GM12878 (cell line): ENCODE data around the gene PDE6C. TPM values are rescaled to one million over a fixed set of nuclear protein-coding genes. Genes with fewer than 3 reads are reported as not detected.

Experiments
- ATAC-seq: fragments of 200-7000 bp; cut with Tn5 transposase; 3 replicates; pipeline ENCODE4 v1.9.1; 2020; ENCODE audit warnings: mild to moderate bottlenecking, moderate library complexity
- BruUV-seq: library from RNA; stranded (reverse); fragments of 400-500 nt; replicated peaks from 2 replicates; lab custom pipeline; 2021; lab: Mats Ljungman, UMichigan
- CTCF ChIA-PET: fragments of 300-600 bp; sonication (Branson Sonifier 250); formaldehyde crosslinking; extraction: SDS; loops from one replicate; lab custom pipeline; 2021; ENCODE audit warnings: inconsistent platforms; lab: Yijun Ruan, JAX
- POLR2A ChIA-PET: fragments of 350-600 bp; formaldehyde crosslinking; extraction: SDS; loops from one replicate; lab custom pipeline; 2021; ENCODE audit warnings: inconsistent platforms; lab: Charles Lee
- RAD21 ChIA-PET: fragments of 300-600 bp; sonication (Branson Sonifier 250); formaldehyde crosslinking; loops from one replicate; lab custom pipeline; 2023; ENCODE audit warnings: antibody characterized with exemption; ENCODE audit not compliant: unreplicated experiment; lab: Charles Lee
- SMC1A ChIA-PET: fragments of 300-600 bp; sonication (Branson Sonifier 250); formaldehyde crosslinking; loops from one replicate; lab custom pipeline; 2023; ENCODE audit not compliant: unreplicated experiment, uncharacterized antibody; lab: Charles Lee
- DNase-seq: peaks from one replicate; pipeline ENCODE4 v3.0.0-alpha.2; 2011; ENCODE audit warnings: low read depth, low spot score
- FAIRE-seq: peaks from 3 replicates; lab custom pipeline; 2011; peaks lifted over from hg19 to GRCh38; lab: Jason Lieb, UNC
- H2AFZ ChIP-seq: 2 replicates; pipeline ENCODE4 v1.6.0; 2011; ENCODE audit warnings: low read depth, low read length, control low read depth; ENCODE audit not compliant: control insufficient read depth
- H3K27ac ChIP-seq: 2 replicates; pipeline ENCODE4 v1.5.1; 2011; ENCODE audit warnings: control low read depth; ENCODE audit not compliant: control insufficient read depth, insufficient read depth
- H3K27me3 ChIP-seq, 2 experiments: replicated peaks in 1 of 2; 2 replicates each; pipeline versions ENCODE4 v1.6.0 to v1.6.1; 2011; ENCODE audit warnings: low read length in 1 of 2; ENCODE audit not compliant: control insufficient read depth in 2 of 2, insufficient read depth in 2 of 2
- H3K36me3 ChIP-seq, 2 experiments: 2 replicates each; pipeline ENCODE4 v1.5.1; 2011; ENCODE audit warnings: low read length in 1 of 2; ENCODE audit not compliant: control insufficient read depth in 2 of 2, insufficient read depth in 2 of 2
- H3K4me1 ChIP-seq: 2 replicates; pipeline ENCODE4 v1.6.1; 2011; ENCODE audit warnings: mild to moderate bottlenecking, low read length, moderate library complexity, mixed read lengths; ENCODE audit not compliant: control insufficient read depth, insufficient read depth
- H3K4me2 ChIP-seq: 2 replicates; pipeline ENCODE4 v1.6.0; 2011; ENCODE audit warnings: control low read depth; ENCODE audit not compliant: control insufficient read depth, insufficient read depth
- H3K4me3 ChIP-seq: fragments of 200-600 bp; sonication (generic); 2 replicates; pipeline ENCODE4 v1.5.1; 2016
- H3K79me2 ChIP-seq: 2 replicates; pipeline ENCODE4 v1.6.0; 2011; ENCODE audit warnings: low read length; ENCODE audit not compliant: control insufficient read depth, insufficient read depth
- H3K9ac ChIP-seq: 2 replicates; pipeline ENCODE4 v1.8.0; 2011; ENCODE audit warnings: low read length, control low read depth, mixed read lengths; ENCODE audit not compliant: control insufficient read depth, insufficient read depth
- H3K9me3 ChIP-seq: replicated peaks from 3 replicates; pipeline ENCODE4 v1.5.1; 2011; ENCODE audit warnings: mild to moderate bottlenecking, low read length; ENCODE audit not compliant: control insufficient read depth, insufficient read depth
- H4K20me1 ChIP-seq: 2 replicates; pipeline ENCODE4 v1.6.0; 2011; ENCODE audit not compliant: control insufficient read depth, insufficient read depth
- ASH2L ChIP-seq: fragments of 300-600, 200-600 bp; sonication (generic); IDR thresholded peaks from 2 replicates; pipeline ENCODE4 v1.6.1; 2017; ENCODE audit warnings: low read depth, mild to moderate bottlenecking, borderline replicate concordance
- BCL11A ChIP-seq: IDR thresholded peaks from 2 replicates; pipeline ENCODE4 v1.6.1; 2011; ENCODE audit warnings: low read depth, low read length
- E2F8 ChIP-seq: fragments of 450-650 bp; IDR thresholded peaks from 2 replicates; pipeline ENCODE4 v1.6.1; 2018; ENCODE audit warnings: mild to moderate bottlenecking, low read depth, moderate library complexity; ENCODE audit not compliant: partially characterized antibody
- IRF5 ChIP-seq: fragments of 450-650 bp; IDR thresholded peaks from 2 replicates; pipeline ENCODE4 v1.6.1; 2017; ENCODE audit warnings: borderline replicate concordance
- RB1 ChIP-seq: fragments of 450-650 bp; formaldehyde crosslinking; IDR thresholded peaks from 2 replicates; pipeline ENCODE4 v1.6.1; 2017; ENCODE audit warnings: mild to moderate bottlenecking, borderline replicate concordance
- USF1 ChIP-seq: IDR thresholded peaks from 2 replicates; pipeline ENCODE4 v1.6.1; 2011; ENCODE audit warnings: borderline replicate concordance, low read depth, mild to moderate bottlenecking, moderate library complexity, mixed read lengths, low read length; ENCODE audit not compliant: insufficient read depth; ENCODE audit errors: extremely low read length
- ZNF384 ChIP-seq: IDR thresholded peaks from 2 replicates; pipeline ENCODE4 v1.6.1; 2012; ENCODE audit warnings: low read depth, mild to moderate bottlenecking, low read length, improper control_type of control experiment, borderline replicate concordance
- WGBS: methylation state at CpG from one replicate; pipeline ENCODE4 v1.1.6; 2016; ENCODE audit warnings: low lambda C conversion rate; ENCODE audit not compliant: insufficient replicate concordance, insufficient coverage; ENCODE audit errors: missing lambda C conversion rate; 5-methylcytosine and 5-hydroxymethylcytosine counted together
- in situ Hi-C: fragments of 300-500 bp; cut with MboI; formaldehyde crosslinking; loops from 9 replicates; pipeline ENCODE4 v1.14.3; 2018; ENCODE audit warnings: mixed read lengths
- intact Hi-C: fragments of 100-400 bp; cut with micrococcal nuclease; formaldehyde crosslinking; loops from one replicate; pipeline ENCODE4 v1.14.2; 2022; ENCODE audit not compliant: unreplicated experiment
- polyA plus RNA-seq, 11 experiments: library from polyadenylated mRNA; depleted of rRNA in 4 of 11; unstranded in 6 of 11; stranded (reverse) in 5 of 11; fragments of >200 nt; fragmentation: Nextera tagmentation in 4 of 11; fragmentation: Illumina TruSeq in 1 of 11; extraction: Ambion mirVana in 4 of 11; extraction: Trizol in 1 of 11; gene quantifications; 1 replicate in 1 of 11; 2 replicates in 10 of 11; pipeline versions ENCODE4 v1.2.1 to v1.2.3, GENCODE V29; 2011 to 2016; ENCODE audit warnings: inconsistent platforms in 2 of 11, missing spikeins in 2 of 11, low read depth in 1 of 11
- total RNA-seq, 4 experiments: library from RNA; depleted of rRNA in 3 of 4; stranded (reverse); fragments of >200 nt in 3 of 4; fragmentation: Illumina TruSeq in 1 of 4; extraction: Trizol in 1 of 4; gene quantifications; 2 replicates each; pipeline versions ENCODE4 v1.2.1 to v1.2.3, GENCODE V29; 2013 to 2021
- TF ChIP-seq, protein P1 (sequence below): fragments of 150-350 bp; IDR thresholded peaks from 2 replicates; pipeline ENCODE4 v1.6.1; 2014; ENCODE audit warnings: mild to moderate bottlenecking, low read depth, low read length
- TF ChIP-seq, protein P2 (sequence below): fragments of 450-650 bp; formaldehyde crosslinking; IDR thresholded peaks from 2 replicates; pipeline ENCODE4 v1.5.0; 2022; ENCODE audit warnings: mild to moderate bottlenecking, missing genetic modification characterization

The PDE6C gene
- total and polyA plus RNA-seq, 10 of the 15 experiments (the other 5 are each of a cell fraction or from before 2014, with no cell fraction given), result not detected

GRCh38 chr10:93657757-93658156 lies 45.4 kb downstream of the PDE6C start:
- ChIA-PET SMC1A (no interaction called here), POLR2A (no interaction called here), CTCF (interaction anchor here (0.6 kb wide), 1 partner anchor 162 kb away, joined by 3 read pairs; no protein-coding TSS in a partner anchor), RAD21 (no interaction called here)
- in situ Hi-C loops (no loop called here), intact Hi-C loops (no loop called here)
- 0 out of 4 replicates have a peak, but pooled peaks cover 0 to under 1% of the 10 kb centered on the region in 2 experiments for H3K36me3 ChIP-seq
- H3K79me2 ChIP-seq, result no peaks in the 10 kb centered on the region
- no peak for DNase-seq
- TF ChIP-seq, protein P1, sequence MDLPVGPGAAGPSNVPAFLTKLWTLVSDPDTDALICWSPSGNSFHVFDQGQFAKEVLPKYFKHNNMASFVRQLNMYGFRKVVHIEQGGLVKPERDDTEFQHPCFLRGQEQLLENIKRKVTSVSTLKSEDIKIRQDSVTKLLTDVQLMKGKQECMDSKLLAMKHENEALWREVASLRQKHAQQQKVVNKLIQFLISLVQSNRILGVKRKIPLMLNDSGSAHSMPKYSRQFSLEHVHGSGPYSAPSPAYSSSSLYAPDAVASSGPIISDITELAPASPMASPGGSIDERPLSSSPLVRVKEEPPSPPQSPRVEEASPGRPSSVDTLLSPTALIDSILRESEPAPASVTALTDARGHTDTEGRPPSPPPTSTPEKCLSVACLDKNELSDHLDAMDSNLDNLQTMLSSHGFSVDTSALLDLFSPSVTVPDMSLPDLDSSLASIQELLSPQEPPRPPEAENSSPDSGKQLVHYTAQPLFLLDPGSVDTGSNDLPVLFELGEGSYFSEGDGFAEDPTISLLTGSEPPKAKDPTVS, result no peak
- TF ChIP-seq USF1 (no peak), BCL11A (no peak), RB1 (no peak), ZNF384 (no peak), IRF5 (no peak), ASH2L (no peak), E2F8 (no peak)
- TF ChIP-seq, protein P2, sequence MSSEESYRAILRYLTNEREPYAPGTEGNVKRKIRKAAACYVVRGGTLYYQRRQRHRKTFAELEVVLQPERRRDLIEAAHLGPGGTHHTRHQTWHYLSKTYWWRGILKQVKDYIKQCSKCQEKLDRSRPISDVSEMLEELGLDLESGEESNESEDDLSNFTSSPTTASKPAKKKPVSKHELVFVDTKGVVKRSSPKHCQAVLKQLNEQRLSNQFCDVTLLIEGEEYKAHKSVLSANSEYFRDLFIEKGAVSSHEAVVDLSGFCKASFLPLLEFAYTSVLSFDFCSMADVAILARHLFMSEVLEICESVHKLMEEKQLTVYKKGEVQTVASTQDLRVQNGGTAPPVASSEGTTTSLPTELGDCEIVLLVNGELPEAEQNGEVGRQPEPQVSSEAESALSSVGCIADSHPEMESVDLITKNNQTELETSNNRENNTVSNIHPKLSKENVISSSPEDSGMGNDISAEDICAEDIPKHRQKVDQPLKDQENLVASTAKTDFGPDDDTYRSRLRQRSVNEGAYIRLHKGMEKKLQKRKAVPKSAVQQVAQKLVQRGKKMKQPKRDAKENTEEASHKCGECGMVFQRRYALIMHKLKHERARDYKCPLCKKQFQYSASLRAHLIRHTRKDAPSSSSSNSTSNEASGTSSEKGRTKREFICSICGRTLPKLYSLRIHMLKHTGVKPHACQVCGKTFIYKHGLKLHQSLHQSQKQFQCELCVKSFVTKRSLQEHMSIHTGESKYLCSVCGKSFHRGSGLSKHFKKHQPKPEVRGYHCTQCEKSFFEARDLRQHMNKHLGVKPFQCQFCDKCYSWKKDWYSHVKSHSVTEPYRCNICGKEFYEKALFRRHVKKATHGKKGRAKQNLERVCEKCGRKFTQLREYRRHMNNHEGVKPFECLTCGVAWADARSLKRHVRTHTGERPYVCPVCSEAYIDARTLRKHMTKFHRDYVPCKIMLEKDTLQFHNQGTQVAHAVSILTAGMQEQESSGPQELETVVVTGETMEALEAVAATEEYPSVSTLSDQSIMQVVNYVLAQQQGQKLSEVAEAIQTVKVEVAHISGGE (CRISPR knock-in tag), result no peak
- H3K4me3 ChIP-seq, result no peak overlapping the region
- no peak overlapping the region for H2AFZ ChIP-seq
- H3K9ac ChIP-seq, result no peak overlapping the region
- no peak overlapping the region for H3K4me2 ChIP-seq
- BruUV-seq, result no TSS peak
- no peak for FAIRE-seq
- H4K20me1 ChIP-seq, result no peaks in the 10 kb centered on the region
- no peaks in the 10 kb centered on the region for H3K9me3 ChIP-seq
- 92% methylated on average over 1 of the region's 1 CpG for WGBS
- H3K4me1 ChIP-seq, result no peaks in the 10 kb centered on the region
- no peak for ATAC-seq
- H3K27ac ChIP-seq, result no peak overlapping the region
- no peaks in the 10 kb centered on the region for H3K27me3 ChIP-seq
